Germinal center (tissue), 1 donor: ENCODE measurements around the gene KCTD13.
"Not testable (repeated sequence)": the region's sequence is repeated elsewhere in the genome, so short reads cannot be mapped to it uniquely, and the experiment has no call there.

Experiments used
- DNase-seq: peaks from one replicate; pipeline ENCODE4 v3.0.0; 2012; ENCODE audit warnings: mixed read lengths, low spot score

Gene KCTD13

DNA sequence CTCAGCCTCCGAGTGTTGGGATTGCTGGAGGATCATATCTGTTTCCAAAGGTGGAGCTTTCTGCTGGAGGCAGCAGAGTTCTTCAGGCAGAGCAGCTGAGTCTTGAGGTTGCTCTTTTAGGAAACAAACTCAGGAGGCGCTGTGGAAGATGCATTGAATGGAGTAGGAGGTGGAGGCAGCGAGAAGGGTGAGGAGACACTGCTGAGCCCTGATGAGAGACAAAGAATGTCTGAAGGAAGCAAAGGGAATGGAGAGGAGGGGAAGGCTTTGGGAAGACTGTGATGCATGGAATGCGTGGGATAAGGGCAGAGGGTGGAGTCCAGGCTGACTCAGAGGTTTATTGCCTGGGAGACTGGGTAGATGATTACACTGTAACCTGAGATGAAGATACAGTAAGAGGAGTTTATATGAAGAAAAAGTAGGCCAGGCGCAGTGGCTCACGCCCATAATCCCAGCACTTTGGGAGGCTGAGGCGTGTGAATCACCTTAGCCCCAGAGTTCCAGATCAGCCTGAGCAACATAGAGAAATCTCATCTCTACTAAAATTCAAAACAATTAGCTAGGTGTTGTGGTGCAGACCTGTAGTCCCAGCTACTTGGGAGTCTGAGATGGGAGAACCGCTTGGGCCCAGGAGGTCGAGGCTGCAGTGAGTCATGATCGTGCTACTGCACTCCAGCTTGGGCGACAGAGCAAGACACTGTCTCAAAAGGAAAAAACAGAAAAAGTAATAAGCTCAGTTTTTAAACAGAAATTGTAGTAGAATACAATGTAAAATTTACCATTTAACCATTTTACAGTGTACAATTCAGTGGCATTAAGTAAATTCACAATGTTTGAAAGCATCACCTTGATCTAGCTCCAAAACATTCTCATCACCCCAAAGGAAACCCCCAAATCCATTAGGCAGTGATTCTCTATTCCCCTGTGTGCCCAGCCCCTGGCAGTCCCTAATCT is 18.1 kb upstream of the KCTD13 start:
- no peak for DNase-seq

DNA sequence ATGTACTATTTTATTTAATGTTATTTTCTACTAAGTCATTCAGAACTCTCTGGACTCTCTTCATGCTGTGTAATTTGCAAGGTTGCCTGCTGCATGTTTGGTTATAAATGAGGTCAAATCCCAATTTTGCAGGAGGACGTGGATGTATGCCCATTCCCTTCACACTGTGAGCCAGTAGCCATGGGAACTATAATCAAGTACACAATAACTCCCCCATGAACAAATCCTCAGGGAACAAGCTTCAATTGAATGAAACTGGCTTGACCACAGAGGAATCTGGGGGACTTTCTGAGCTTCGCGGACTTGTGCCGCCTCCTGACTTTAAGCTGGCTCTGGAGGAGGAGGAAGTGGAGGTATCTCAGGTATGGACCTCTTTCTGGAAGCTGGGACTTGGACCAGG is 14.6 kb upstream of the KCTD13 start:
- no peak for DNase-seq

DNA sequence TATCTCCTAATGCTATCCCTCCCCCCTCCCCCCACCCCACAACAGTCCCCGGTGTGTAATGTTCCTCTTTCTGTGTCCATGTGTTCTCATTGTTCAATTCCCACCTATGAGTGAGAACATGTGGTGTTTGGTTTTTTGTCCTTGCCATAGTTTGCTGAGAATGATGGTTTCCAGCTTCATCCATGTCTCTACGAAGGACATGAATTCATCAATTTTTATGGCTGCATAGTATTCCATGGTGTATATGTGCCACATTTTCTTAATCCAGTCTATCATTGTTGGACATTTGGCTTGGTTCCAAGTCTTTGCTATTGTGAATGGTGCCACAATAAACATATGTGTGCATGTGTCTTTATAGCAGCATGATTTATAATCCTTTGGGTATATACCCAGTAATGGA is 5.7 kb upstream of the KCTD13 start:
- DNase-seq = not testable (repeated sequence)

DNA sequence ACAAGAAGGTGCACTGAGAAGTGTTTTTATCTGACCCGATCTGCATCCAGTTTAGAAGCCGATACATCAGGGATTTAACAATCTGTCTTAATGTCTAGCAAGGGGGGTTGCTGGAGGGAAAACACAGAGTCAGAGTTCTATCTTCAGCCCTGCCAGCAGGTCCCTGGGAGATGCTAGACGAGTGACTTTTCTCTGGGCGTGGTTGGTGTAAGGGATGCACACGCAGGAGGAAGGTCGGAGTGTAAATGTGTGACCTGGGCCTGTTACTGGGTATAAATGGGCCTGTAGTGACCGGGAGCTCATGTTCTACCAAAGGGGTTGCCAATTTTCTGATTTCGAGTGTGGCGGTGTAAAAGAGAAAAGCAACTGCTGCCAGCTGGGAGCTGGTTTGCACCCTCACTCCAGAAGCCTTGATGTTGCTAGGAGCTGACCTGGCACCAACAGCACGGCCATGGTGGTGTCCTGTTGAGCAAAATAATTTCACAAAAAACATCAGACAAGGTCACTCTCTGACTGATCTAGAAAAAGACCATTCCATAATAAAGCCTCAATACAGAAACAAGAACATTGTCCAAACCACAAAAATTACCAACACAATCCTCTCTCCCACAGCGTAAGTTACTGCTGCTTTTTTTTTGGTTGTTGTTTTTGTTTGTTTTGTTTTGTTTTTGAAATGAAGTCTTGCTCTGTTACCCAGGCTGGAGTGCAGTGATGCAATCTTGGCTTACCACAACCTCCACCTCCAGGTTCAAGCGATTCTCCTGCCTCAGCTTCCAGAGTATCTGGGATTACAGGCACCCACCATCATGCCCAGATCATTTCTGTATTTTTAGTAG is 1.3 kb upstream of the KCTD13 start:
- DNase-seq = no peak

DNA sequence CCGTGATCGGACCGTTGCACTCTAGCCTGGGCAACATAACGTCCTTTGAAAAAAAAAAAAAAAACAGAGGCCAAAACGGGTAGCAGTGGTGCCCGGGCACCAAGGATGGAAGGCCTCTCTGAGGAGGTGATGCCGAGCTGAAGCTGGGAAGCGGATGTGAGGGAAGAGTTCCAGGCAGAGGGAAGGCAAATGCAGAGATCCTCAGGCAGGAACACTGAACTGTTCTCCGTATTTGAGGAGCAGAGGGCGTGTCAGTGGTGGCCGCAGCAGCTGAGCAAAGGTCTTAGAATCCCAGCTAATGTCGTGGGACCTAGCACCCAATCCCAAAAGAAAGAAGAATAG is 656 bp upstream of the KCTD13 start:
- DNase-seq = no peak

DNA sequence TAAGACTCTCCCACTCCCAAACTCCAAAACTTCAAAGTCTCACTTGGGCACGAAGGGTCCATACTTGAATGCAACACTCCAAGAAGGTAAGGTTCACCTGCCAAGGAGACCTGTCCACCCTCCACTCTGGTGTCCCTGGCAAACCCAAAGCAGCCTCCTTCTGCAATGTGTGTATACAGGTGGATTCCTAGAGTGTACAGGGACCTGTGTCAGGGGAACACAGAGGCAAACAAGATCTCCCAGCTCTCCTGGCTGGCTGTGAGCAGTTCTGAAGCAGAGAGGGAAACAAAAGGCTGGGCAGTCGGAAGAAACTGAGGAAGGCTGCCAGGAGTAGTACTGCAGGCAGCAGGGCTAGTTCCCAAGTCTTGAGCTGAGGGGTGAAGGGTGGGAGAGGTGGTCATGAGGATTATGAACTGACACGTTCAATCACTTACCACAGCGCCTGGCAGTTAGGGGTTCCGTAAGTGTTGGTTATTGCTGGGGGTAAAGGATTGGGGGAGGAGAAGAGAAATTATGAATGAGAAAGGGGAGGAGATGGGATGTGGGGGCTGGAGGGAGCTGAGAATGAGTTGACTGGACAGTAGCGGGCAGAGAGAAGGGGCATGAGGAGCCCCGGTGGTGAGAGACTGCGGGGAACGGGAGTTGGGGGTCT is 795 bp downstream of the KCTD13 start:
- no peak for DNase-seq

DNA sequence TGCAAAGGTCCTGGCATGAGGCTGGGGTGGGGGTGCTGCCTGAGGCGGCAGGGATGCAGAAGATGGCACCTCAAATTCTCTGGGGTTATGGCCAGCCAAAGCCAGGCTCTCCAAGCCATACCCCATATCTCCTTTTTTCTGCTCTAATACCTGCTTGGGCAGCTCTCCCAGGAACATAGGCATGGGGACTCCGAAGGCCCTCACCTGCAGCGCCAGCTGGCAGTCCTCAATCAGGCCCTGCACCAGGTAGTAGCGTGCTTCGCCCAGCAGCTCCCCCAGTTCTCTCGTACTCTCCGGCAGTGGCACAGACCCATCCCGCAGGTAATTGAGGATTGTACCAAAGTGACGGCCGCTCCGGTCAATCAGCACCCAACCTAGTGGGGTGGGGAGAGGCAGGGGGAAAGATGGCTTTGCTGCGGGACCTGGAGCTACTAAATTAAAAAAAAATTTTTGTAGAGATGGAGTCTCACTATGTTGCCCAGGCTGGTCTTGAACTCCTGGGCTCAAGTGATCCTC is 3.0 kb downstream of the KCTD13 start:
- no peak for DNase-seq

DNA sequence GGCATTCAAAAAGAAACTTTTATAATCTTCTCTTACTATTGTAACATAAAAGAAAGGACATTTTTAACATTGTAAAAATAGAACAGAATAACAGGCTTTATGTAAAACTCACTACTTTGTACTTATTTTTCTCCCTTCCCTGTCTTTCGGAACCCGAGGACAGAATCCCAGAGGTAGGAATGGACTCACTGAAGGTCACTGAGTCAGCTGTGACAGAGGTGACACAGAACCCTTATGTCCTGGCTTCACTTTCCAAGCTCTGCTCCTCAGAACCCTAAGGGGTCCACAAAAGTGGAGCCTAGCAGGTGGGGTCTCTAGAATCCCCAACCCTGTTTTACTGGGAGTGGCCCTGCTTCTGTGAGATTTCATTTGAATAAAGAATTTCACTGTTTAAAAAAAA is 3.7 kb downstream of the KCTD13 start:
- DNase-seq = no peak

DNA sequence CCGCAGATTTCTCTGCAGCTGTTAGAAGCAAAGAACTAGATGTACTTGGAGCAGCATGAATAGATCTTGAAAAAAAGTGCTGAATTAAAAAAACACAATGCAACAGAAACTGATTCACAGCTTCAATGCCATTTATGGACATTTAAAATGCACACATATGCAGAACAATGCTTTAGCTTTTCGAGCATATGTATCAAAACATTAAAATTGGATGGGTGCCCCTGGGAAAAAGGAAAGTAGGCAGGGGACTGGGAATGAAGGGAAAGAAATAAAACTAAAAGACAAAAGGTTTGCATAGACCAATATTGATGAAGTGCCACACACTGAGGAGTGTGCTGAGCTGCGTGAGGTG is 5.0 kb downstream of the KCTD13 start:
- DNase-seq = no peak

DNA sequence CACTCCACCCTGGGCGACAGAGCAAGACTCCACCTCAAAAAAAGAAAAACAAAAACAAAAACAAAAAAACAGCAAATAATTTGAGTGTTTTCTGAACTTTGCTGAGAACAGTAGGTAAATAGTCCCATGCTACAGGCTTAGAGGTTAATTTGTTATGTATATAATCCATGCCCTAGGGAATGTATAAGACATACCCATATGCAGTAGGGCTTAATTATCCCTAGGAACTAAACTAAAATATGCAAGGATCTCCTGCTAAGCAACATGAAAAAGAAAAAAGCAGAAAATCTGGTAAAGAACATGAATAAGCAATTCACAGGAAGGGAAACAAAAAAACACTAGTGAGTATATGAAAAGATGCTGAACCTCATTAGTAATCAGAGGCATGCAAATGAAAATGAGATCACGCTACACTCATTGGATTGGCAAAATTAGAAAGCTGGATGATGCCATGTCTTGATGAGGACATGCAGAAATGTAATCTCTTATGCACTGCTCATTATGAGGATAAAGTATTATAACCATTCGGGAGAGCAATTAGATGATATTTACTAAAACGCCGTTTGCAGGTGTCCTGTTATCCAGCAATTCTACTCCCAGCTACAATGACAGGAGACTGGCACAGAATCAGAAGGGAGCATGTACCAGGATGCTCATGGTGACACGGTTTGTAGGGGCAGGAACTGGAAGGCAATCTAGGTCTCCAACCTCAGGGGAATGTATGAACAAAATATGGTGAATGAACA is 5.6 kb downstream of the KCTD13 start:
- no peak for DNase-seq

DNA sequence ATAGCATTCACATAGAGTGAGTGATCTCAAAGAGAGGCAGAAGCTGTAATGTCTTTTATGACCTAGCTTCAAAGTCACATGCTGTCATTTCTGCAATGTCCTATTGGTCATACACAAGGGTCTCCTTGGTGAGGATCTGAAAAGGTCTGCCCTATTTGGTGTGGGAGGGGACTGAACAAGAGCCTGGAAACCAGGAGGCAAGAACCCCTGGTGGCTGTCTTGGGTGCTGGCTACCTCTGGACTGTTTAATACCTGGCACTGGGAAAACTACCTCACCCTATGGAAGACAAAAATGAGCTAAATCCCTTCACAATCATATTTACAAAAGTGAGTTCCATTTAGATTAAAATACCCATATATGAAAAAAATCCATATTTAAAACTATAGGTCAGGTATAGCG is 9.0 kb downstream of the KCTD13 start:
- DNase-seq = no peak

DNA sequence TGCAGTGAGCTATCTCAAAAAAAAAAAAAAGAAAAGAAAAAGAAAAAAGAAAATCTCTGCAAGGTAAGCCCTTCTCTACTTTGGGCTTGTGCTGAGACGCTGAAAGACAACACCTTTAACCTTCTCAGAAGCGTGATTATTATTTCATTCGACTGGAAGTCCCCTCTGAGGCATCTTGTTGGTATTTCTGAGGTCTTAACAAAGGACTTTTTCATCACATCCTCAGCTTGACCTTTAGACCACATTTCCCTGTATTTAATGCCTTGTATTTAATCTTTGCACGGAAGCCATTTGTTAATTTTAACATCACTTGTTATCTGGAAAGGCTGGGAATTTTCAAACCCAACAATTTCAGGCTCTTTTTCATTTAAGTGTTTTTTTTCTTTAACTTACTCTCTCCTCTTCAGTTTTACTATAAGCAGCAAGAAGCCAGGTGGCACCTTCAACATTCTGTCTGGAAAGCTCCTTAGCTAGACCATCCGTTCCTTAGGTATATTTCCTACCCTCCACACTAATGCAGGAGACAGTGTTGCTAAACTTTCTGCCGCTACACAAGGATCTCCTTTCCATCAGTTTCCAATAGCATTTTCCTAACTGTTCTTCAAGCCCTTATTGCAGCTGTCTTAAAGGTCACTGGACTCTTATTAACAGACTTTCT is 10.3 kb downstream of the KCTD13 start:
- DNase-seq = no peak

DNA sequence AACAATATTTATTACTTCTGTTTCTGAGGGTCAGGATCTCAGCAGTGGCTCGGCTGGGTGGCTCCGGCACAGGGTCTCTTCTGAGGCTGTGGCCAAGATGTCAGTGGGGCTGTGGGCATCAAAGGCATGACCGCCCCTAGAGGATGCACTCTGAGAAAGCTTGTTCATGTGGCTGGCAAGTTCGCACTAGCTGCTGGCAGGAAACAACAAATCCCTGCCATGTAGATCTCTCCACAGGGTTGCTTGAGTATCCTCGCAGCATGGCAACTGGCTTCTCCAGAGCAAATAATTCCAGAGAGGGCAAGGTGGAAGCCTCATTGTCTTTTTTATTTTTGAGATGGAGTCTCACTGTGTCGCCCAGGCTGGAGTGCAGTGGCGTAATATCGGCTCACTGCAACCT is 12.5 kb downstream of the KCTD13 start:
- no peak for DNase-seq

DNA sequence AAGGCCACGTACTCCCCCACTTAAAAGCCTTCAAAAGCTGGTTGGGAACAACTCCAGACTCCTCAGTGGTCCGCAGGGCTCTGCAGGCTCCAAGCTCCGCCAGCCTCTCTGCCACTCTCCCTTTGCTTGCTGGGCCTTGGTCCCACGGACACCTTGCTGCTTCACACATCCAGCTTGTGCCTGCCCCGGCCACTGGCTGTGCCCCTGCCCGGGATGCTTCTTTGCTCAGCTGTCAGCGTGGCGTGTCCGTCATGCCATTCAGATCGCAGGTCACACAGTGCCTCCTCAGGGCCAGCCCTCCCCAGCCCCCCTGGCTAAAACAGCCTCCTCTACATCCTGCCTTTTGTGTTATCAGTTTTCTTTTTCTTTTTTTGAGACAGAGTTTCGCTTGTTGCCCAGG is 13.9 kb downstream of the KCTD13 start:
- DNase-seq = no peak

DNA sequence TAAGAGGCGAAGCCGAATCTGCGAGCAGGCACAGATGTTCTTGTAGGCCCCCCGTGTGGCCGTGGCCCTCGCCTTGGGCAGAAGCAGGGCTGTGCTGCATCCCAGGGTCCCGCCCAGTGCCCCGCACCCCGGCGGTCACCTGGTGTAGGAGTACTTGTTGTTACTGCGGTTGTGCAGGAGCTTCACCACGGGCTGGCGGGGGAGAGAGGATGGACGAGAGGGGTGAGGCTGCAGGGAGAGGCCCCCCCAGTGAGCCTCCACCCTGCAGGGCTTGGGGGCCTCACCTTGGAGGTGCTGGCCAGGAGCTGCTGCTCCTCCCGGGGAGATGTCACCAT is 14.4 kb downstream of the KCTD13 start:
- no peak for DNase-seq

DNA sequence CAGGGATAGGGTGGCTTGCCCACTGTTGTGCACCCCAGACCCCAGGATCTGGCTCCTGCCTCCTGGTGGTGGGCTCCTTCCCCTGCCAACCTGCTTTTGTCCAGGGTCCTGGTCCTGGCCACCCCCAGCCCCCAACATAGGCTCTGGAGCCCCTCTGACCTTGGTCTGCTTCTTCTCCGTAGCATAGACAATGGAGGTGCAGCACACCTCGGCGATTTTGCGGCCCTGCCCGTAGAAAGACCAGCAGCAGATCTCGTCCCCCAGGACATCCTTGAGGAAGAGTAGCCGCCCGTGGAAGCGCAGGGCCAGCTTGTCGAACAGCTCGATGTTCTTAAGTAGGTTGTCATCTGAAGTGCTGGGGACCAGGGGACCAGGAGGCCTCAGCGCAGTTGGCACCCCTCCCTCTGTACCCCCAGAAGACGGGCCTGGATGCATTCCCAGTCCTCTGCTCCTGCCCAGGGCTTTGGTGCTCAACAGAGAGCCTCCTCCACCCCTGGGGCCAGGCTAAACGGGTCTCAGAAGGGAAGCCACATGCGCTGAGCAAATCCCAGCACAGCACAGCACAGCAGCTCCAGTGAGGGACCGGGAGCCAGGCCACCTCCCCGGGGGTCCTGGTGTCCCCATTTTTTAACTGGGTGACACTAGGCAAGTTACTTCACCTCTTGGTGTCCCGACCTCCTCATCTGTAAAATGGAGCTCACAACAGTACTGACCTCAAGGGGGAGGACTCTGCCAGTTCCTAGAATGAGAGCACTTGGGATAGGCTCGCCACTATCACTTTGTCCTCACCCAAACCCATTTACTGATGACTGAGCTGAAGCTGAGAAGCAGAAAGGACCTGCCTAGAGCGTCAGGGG is 15.0 kb downstream of the KCTD13 start:
- DNase-seq = no peak

DNA sequence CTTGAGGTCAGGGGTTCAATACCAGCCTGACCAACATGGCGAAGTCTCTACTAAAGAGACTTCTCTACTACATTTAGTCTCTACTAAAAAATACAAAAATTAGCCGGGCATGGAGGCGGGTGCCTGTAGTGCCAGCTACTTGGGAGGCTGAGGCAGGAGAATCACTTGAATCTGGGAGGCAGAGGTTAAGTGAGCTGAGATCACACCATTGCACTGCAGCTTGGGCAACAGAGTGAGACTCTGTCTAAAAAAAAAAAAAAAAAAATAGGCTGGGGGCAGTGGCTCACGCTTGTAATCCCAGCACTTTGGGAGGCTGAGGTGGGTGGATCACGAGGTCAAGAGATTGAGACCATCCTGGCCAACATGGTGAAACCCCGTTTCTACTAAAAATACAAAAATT is 16.2 kb downstream of the KCTD13 start:
- DNase-seq = not testable (repeated sequence)

DNA sequence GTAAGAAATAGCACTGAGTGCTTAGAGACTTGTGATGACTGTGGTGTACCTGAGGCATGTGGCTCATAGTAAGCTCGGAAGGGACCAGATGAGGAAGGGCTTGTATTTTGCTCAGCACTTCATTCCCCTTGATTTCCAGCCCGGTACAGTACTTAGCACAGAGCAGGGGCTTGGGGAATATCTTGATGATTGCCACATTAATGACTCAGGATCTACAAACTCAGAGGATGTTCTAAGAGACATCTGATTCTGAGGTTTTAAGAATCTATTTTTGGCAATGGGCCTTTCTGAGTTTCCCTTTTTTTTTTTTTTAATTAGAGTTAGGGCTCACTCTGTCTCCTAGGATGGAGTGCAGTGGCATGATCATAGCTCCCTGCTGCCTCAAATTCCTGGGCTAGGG is 16.6 kb downstream of the KCTD13 start:
- no peak for DNase-seq

DNA sequence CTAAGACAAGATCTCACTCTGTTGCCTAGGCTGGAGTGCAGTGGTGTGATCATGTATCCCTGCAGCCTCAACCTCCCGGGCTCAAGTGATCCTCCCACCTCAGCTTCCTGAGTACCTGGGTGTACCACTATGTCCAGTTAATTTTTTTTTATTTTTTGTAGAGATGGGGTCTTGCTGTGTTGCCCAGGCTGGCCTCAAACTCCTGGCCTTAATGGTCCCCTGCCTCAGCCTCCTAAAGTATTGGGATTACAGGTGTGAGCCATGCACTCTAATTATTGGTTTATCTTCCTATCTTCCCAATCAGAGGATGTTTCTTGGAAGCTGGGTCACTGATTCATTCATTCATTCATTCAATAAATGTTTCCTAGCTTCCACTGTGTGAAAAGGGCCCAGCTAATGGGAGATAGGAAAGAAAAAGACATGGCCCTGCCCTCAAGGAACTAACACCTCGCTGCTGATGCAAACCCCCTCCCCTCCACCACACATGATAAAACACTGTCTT is 17.3 kb downstream of the KCTD13 start:
- DNase-seq = no peak

DNA sequence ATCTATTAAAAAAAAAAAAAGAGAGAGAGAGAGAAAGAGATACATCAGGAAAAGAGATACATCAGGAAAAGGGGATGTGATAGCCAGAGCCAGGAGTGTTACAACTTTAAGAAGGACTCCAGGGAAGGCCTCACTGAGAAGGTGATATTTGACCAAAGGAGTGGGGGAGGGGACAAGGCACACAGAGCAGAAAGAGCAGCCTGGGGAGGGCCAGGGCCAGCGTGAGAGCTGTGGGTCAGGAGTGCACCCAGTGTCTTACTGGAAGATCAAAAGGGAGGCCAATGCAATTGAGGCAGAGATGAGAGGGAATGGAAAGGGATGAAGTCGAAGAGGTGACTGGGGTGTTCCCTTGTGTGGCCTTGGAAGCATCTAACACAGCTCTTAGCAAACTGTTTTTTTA is 18.1 kb downstream of the KCTD13 start:
- DNase-seq = no peak
